Measurements from ENCODE around the gene ZNF778.

The ZNF778 gene

DNA sequence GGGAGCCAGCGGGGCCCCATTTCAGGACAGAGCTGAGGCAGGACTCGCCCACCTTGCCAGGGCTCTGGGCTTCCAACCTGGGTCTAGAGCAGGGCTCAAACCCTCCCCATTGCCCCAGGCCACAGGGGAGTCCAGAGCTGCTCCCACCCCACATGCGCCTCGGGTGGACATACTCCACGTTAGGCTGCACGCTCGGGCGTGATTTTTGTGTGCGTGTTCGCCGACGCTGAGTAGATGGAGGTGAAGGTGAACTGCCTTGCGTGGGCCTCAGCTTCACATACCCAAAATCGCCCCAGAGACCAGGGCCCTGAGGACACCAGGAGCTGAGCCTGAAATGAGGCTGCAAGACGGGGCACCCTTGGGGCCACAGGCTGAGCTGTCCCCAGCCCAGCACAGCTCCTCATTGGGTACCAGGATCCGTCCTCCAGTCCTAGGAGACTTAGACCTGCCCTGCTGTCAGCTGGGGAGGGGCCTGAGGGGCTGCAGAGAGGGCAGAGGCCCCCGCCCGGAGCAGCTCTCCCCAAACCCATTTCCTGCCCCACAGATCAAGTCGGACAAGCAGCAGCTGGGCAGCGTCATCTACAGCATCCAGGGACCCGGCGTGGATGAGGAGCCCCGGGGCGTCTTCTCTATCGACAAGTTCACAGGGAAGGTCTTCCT, 37.7 kb upstream of the ZNF778 start:
- H3K9ac ChIP-seq (ENCODE audit: low read depth, low read length), result no peak overlapping the region
- no peak overlapping the region for H3K4me3 ChIP-seq (ENCODE audit: low read depth in 1 of 2, low read length in 2 of 2)
- no peaks in the 10 kb centered on the region for H3K27me3 ChIP-seq (ENCODE audit: insufficient read depth, low read length, poor library complexity)
- no peaks in the 10 kb centered on the region for H3K4me1 ChIP-seq (ENCODE audit: insufficient read depth, low read length)
- H3K9me3 ChIP-seq (ENCODE audit: insufficient read depth, low read length, severe bottlenecking), result no peaks in the 10 kb centered on the region
- no peaks in the 10 kb centered on the region for H3K79me2 ChIP-seq (ENCODE audit: insufficient read depth, low read length)
- DNase-seq, result no peak
- TF ChIP-seq, protein P1, sequence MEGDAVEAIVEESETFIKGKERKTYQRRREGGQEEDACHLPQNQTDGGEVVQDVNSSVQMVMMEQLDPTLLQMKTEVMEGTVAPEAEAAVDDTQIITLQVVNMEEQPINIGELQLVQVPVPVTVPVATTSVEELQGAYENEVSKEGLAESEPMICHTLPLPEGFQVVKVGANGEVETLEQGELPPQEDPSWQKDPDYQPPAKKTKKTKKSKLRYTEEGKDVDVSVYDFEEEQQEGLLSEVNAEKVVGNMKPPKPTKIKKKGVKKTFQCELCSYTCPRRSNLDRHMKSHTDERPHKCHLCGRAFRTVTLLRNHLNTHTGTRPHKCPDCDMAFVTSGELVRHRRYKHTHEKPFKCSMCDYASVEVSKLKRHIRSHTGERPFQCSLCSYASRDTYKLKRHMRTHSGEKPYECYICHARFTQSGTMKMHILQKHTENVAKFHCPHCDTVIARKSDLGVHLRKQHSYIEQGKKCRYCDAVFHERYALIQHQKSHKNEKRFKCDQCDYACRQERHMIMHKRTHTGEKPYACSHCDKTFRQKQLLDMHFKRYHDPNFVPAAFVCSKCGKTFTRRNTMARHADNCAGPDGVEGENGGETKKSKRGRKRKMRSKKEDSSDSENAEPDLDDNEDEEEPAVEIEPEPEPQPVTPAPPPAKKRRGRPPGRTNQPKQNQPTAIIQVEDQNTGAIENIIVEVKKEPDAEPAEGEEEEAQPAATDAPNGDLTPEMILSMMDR (IDR thresholded peaks at IDR 0.05; ENCODE audit: borderline replicate concordance, extremely low read depth, low read length, poor library complexity, severe bottlenecking), result no peak
- no peak for TF ChIP-seq EZH2 (IDR thresholded peaks at IDR 0.05; ENCODE audit: borderline replicate concordance, low read depth, low read length, severe bottlenecking)
- no peak overlapping the region for H3K4me2 ChIP-seq (ENCODE audit: insufficient read depth, low read length)
- ATAC-seq (ENCODE audit: insufficient read depth, low read depth), result no peak
- H2AFZ ChIP-seq (ENCODE audit: low read depth, low read length), result no peak overlapping the region
- no peak overlapping the region for H3K27ac ChIP-seq (ENCODE audit: low read length)
- no peaks in the 10 kb centered on the region for H3K36me3 ChIP-seq (ENCODE audit: insufficient read depth, low read length)
- H4K20me1 ChIP-seq (ENCODE audit: insufficient read depth, low read length), result 0 out of 2 replicates have a peak, but pooled peaks cover 8% of the 10 kb centered on the region

DNA sequence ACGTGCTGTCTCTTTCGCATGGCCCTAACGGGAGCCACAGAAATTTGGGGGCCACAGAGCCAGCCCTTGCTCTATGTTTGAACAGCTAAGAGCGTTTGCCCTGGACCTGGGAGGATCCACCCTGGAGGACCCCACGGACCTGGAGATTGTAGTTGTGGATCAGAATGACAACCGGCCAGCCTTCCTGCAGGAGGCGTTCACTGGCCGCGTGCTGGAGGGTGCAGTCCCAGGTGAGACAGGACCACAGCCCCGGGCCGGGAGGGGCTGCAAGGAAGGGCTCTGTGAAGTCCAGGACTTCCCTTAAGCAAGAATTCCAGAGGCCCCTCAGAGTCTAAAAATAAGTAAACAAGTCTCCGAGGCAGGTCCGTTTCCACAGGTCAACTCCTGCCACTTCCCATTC, 34.0 kb upstream of the ZNF778 start:
- Histone ChIP-seq H2AFZ (ENCODE audit: low read depth, low read length) (no peak overlapping the region), H3K79me2 (ENCODE audit: insufficient read depth, low read length) (no peaks in the 10 kb centered on the region), H3K9me3 (ENCODE audit: insufficient read depth, low read length, severe bottlenecking) (no peaks in the 10 kb centered on the region), H3K4me2 (ENCODE audit: insufficient read depth, low read length) (no peak overlapping the region), H3K9ac (ENCODE audit: low read depth, low read length) (no peak overlapping the region), H3K27ac (ENCODE audit: low read length) (no peak overlapping the region), H3K36me3 (ENCODE audit: insufficient read depth, low read length) (no peaks in the 10 kb centered on the region), H3K27me3 (ENCODE audit: insufficient read depth, low read length, poor library complexity) (no peaks in the 10 kb centered on the region), H3K4me1 (ENCODE audit: insufficient read depth, low read length) (no peaks in the 10 kb centered on the region), H3K4me3 (ENCODE audit: low read depth in 1 of 2, low read length in 2 of 2) (no peak overlapping the region), H4K20me1 (ENCODE audit: insufficient read depth, low read length) (peaks cover 14% of the 10 kb centered on the region)
- no peak for ATAC-seq (ENCODE audit: insufficient read depth, low read depth)
- DNase-seq, result no peak
- TF ChIP-seq EZH2 (IDR thresholded peaks at IDR 0.05; ENCODE audit: borderline replicate concordance, low read depth, low read length, severe bottlenecking), result no peak
- TF ChIP-seq, protein P1 (IDR thresholded peaks at IDR 0.05; ENCODE audit: borderline replicate concordance, extremely low read depth, low read length, poor library complexity, severe bottlenecking), result no peak

DNA sequence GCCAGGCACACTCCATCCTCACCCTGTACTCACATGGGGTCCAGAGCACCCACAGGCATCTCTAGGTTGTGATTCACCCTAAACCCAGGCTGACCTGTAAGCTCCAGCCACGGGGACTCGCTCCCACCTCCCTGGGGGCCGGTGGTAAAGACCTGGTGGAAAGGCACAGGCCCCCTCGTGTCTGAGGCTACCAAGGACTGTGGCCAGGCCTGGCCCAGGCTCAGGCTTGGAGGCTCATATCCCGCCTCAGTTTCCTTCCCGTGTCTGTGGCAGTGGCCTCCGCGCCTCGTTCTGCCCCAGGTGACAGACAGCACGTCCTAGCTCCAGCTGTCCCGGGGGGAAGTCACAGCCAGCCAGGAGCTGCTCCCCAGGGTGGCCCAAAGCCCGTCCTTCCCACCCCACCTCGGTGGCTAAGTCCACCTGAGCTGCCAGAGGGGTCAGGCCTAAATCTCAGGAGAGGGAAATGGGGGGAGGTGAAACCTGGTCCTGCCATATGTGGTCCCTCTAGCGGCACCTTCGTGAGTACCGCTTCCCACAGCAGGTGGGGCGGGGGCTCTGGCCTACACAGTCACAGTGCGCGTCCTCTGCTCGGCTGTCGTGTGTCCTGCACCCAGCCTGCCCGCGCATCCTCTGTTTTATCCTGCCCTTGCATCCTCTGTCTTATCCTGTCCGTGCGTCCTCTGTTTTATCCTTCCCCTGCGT, 33.4 kb upstream of the ZNF778 start:
- Histone ChIP-seq H3K27ac (ENCODE audit: low read length) (no peak overlapping the region), H3K9ac (ENCODE audit: low read depth, low read length) (no peak overlapping the region), H3K79me2 (ENCODE audit: insufficient read depth, low read length) (no peaks in the 10 kb centered on the region), H3K4me2 (ENCODE audit: insufficient read depth, low read length) (no peak overlapping the region), H3K4me1 (ENCODE audit: insufficient read depth, low read length) (no peaks in the 10 kb centered on the region), H3K4me3 (ENCODE audit: low read depth in 1 of 2, low read length in 2 of 2) (no peak overlapping the region), H3K9me3 (ENCODE audit: insufficient read depth, low read length, severe bottlenecking) (no peaks in the 10 kb centered on the region), H3K27me3 (ENCODE audit: insufficient read depth, low read length, poor library complexity) (no peaks in the 10 kb centered on the region), H4K20me1 (ENCODE audit: insufficient read depth, low read length) (peaks cover 14% of the 10 kb centered on the region), H3K36me3 (ENCODE audit: insufficient read depth, low read length) (no peaks in the 10 kb centered on the region), H2AFZ (ENCODE audit: low read depth, low read length) (no peak overlapping the region)
- ATAC-seq (ENCODE audit: insufficient read depth, low read depth), result no peak
- DNase-seq, result no peak
- TF ChIP-seq, protein P1 (IDR thresholded peaks at IDR 0.05; ENCODE audit: borderline replicate concordance, extremely low read depth, low read length, poor library complexity, severe bottlenecking), result no peak
- no peak for TF ChIP-seq EZH2 (IDR thresholded peaks at IDR 0.05; ENCODE audit: borderline replicate concordance, low read depth, low read length, severe bottlenecking)
